HTERT RPE-1 (cell line): ENCODE data around the gene HOTAIR.

Source experiments
- in situ Hi-C: fragments of 300-500 bp; cut with MboI; formaldehyde crosslinking; loops from 4 replicates; pipeline ENCODE4 v1.14.3; 2020; ENCODE audit warnings: low sequenced_read_pairs

Gene HOTAIR

DNA sequence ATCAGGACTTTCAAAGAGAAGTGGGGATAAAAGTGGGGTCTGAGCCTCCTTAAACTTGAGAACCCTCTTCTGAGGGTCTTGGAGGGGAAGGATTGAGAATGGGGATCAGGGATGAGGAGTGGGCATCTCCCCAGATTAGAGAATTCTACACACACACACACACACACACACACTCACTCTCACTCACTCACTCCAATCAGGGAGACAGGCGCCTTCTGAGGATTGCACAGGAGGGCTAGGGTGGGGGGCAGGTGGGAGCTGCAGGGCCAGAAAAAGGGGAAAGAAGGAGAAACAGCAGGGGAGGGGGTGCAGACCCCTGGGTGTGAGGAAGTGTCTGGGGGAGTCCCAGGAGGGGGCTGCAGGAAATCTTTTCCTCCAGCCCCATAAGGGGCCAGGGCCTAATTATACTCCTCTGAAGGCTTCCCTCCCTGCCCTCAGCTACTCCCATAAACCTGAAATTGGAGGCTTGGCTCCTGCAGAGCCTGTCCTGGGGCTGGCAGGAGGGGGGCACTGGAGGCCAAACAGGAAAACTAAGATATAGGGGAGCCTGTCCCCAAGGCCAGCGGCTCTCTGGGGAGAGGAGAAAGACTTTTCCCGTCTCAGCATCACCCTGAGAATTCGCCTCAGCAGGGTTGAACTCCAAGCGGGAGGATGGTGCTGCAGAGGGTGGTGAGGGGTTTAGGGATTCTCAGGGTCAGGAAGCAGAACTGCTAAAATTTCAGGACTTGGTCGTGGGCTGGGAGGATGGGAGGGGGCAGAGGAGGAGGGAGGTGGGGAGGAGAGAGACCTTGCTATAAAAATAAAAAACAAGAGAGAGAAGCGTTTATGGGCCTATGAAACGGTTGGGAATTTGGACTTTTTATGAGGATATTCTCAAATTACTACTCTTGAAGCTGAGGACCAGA, 26.8 kb upstream of the HOTAIR start:
- in situ Hi-C loops, result loop anchor here (25.0 kb wide), 1 partner anchor 211 kb away; no protein-coding TSS in a partner anchor

DNA sequence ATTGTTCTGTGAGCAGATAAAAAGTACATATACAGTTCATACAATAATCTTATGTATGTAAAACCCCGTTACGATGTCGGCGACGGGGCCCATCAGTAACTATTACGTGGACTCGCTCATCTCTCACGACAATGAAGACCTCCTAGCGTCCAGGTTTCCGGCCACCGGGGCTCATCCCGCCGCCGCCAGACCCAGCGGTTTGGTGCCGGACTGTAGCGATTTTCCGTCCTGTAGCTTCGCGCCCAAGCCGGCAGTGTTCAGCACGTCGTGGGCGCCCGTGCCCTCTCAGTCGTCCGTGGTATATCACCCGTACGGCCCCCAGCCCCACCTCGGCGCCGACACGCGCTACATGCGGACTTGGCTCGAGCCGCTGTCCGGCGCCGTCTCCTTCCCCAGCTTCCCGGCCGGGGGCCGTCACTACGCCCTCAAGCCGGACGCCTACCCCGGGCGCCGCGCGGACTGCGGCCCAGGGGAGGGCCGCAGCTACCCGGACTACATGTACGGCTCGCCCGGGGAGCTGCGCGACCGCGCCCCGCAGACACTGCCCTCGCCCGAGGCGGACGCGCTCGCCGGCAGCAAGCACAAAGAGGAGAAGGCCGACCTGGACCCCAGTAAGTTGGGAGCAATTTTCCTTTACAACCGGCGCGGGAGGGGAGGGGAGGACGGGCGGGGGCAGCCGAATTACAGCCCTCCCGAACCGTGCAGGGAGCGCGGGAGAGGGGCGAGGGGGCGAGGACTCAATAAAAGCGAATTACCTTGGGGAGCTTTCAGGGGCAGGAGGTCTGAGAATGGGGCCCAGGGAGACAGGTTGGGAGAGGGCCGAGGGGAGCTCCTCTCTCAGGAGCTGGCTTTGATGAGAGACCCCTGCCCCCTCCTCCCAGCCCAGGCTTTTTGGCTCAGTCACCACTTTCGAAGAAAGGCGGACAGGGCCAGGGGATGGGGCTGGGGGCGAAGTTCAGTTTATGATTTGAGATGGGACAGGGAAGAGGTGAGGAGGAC, 25.7 kb upstream of the HOTAIR start, which contains the start of gene HOXC9:
Gene HOXC9 (plus strand): TSS at position 46 of the 999 bp plus-strand sequence. CDS start 28 bp downstream, at position 74.
- in situ Hi-C loops, result loop anchor here (25.0 kb wide), 1 partner anchor 212 kb away; no protein-coding TSS in a partner anchor

DNA sequence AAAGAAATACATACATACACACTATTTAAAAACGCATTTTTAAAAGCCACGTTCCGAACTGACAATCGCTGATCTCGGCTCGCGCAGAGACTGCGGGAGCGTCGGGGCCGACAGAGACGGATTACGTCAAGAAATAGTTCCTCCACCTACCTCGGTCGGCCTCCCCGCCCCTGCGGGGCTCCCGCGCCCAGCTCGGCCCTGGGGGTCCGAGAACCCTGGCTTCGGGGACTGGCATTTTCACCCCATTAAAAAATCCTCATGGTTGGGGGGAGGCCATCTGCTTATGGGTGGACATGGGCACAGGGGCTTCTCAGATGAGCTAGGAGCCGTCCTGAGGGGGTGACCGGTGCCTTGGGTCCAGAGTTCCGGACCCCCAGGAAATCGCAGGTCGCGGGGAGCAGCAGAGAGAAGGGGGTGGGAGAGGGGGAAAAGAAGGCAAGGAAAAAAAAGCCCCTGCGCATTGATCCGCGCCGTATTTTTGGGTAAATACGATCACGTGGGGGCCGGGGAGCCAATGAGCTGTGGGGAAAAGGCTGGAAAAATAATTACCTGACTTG, 24.9 kb upstream of the HOTAIR start:
- in situ Hi-C loops, result loop anchor here (25.0 kb wide), 1 partner anchor 213 kb away; no protein-coding TSS in a partner anchor

DNA sequence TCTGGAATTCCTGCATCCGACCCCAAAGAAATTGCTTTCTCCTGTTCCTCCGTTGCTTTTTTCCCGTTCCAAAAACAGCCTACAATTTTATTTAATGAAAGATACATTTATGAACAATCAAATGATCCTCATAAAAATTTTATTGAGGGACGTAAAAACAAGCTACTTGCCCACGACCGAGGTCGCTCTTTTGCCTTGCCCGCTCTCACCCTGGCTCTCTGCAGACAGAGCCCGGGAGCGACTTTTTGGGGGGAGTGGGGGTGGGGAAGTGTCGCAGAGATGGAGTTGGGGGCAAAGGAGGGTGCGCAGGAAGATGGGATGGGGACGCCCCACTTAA, 24.1 kb upstream of the HOTAIR start:
- in situ Hi-C loops, result no loop called here

DNA sequence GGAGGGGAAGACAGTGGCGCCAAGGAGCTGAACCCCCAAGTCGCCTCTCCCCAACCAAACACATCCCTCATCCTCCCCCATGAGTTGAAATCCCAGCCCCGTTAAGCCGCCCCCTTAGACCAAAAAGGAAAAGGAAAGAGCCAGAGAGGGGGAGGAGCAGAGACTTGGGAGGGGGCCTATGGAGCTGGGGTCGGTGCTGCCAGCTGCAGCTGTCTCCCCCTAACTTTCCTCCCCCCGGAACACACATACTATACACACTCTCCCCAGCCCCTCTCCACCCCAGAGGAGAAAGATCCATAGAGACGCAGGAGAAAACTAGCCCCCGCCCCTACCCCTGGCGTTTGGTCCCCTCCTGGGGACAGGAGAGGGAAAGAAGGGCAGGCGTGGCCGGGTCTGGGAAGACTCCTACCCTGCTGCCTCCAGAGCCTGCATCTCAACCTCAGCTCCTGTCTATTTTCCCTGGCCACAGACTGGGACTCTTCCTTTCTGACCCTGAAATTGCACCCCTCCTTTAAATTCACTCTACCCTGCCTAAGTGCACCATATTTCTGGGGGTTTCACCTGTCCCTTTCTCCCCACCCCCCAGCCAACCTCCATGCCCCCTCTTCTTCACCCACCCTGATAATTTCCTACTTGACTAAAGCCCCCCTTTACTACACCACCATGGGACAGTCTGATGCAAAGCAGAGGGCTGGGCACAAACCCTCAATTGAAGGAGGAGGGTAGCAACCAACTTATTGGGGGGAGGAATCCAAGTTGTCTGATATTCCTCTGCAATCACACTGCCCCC, 23.6 kb upstream of the HOTAIR start:
- in situ Hi-C loops, result no loop called here

DNA sequence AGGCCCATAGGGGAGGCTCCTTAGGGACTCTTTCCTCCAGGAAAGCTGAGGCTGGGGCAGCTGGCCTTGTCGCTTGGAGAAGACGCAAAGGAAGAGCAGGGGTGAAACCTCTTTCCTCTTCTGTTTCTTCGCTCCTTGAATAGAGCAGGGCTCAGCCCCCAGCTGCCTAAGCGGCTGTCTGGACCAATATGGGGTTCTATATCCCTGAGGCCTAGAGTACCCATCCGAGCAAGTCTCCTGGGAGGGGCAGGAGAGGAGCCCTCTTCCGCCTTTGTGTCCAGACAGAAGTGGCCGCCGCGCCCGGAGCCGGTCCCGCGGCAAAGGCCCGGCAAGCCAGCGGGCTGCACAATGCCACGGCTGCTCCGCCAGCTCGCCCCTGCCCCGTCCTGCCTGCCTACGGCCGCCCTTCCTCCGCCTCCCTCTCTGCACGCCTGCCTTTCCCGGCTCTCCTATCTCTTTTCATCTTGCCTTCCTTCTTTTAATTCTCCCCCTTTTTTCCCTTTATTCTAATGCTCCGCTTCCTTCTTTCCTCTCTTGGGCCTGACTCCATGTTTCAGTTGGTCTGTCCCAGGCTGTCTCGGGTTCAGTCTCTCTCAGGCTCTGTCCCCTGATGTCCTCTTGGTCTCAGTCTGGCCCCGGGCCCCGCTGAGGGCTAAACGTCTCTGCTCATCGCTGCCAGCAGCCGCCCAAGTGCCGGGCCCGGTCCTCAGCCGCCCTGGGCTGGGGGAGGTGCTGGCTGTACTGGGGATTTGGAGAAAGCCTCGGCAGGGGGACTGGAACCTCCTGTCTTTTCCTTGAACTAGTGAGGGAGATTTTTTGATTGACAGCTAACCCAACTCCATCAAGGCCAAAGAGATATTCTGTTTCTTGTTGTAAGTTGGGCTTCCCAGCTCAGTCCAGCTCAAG, 22.7 kb upstream of the HOTAIR start:
- in situ Hi-C loops, result no loop called here

DNA sequence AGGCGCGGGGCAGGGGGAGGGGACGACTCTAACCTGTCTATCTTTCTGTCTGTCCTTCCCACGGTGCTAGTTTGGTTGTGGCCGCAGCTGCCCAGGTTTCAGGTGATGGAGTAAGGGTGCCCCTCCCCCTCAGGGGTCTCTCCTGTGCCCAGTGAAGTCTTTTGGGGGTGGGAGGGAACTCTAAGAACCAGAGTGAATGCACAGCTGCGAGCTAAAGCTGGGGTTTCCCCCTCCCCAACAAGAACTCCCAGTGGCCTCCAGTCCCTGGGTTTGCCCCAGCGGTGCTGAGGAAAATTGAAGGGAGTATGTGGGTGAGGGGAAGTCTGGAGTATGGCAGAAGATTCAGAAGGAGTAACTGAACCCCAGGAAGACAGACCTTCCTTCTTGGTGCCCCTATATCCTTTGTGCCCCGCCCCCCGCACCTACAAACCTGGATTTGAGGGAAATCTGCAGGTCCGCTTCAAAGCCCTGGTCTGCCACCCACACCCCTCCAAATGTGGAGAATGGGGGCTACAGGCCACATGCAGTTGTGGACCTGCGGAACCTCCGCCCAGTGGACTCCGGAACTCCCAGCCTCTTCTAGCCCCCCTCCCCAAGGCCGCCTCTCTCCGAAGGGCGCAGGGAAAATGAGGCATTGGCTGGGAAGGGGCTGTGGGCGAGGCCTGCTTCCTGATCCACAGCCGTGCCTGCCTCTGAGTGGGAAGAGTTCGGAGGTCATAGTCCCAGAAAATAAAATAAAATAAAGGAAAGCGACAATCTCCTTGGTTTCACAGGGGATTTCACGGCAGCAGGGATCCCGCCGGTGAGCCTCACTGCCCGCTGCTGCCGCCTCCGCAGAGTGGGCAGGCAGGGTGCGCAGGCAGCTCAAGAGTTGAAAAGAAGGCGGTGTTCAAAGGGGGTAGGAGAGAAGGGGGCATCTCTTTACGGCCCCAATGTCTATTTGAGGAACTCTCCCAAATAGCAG, 21.8 kb upstream of the HOTAIR start:
- in situ Hi-C loops, result no loop called here

DNA sequence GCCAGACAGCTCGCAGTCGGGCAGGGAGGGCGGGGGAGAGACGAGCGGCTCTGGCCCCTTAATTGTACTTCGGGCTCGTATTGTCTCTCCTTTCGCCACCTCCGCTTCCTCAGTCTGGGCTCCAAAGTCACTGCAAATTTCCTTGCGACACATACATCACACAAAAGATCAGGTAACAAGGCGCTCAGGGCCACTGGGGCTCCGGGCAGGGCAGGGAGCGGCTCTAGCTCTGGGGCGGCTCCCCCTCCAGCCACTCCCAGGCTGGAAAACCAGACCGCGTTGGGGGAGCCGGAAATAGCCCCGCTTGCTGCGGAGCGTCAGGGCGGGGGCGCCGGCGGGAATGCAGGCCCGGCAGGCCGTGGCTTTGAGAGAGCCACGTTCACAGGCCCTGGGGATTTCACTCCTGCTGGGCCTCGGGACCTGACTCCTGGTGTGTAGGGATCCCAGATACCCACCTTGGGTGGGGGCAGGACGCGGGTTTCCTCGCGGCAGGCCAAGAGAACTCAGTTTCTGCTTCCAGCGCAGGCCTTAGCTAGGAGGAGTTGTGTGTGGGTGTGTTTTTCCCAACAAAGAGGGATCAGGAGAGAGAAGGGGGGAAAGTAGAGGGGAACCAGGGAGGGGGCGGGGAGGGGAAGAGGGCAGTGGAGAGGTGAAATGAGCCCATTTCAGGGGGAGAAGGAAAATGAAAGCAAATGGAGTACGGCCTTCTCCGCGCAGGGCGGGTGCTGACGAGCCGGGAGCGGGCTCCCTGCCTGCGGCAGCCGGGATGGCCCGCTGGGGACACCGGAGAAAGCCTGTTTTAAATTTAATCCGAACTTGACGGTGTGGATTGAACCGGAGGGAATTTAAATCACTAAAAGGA, 20.9 kb upstream of the HOTAIR start:
- in situ Hi-C loops, result no loop called here

DNA sequence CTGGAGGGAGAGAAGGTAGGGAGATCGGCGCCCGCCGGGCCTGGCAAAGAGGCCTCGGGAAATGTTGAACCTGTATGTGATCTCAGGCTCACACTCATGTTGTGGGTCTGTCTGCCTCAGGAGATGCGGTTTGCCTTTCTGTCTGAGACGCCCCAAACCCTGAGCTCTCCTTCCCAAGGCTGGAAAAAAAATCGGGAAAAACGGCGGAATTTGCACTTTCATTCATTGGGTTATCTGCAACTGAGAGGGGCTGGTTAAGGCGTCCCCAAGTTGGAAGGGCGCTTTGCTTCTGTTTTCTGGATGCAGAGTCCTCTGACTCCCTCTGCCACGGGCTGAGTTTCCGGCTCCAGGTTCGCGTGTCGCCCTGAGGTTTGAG, 20.2 kb upstream of the HOTAIR start:
- in situ Hi-C loops, result no loop called here

DNA sequence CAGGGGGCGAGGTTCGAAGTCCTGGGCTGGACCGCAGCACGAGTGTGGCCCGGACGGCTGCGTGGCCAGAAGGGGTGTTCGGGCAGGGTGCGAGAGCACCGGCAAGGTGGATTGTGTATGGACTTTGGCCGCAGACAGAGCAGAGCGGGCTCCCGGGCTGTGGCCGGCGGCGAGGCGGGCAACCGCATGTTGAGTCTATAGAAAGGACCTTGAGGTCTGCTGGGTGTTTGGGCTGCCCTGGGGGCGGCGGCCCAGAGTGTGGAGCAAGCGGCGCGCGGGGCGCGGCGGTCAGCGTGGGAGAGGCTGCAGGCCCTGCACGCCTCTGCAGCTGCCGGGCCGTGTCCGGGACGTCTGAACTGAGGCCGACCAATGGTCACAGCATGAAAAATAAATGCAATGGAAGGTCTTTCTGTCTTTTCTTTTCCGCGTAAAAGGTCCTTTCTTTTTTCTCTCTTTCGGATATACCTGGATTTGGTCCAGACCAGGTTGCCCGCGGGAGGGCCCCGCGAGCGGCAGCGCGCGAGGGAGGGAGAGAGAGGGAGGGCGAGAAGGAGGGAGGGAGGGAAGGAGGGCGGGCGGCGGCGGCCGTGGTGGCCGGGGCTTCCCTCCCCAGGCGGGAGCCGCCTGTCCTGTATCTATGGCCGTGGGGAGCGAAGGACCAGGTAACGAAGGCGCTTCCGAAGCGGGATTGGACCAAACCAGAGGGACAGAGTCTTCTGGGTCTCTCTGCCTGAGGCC, 19.7 kb upstream of the HOTAIR start:
- in situ Hi-C loops, result no loop called here

DNA sequence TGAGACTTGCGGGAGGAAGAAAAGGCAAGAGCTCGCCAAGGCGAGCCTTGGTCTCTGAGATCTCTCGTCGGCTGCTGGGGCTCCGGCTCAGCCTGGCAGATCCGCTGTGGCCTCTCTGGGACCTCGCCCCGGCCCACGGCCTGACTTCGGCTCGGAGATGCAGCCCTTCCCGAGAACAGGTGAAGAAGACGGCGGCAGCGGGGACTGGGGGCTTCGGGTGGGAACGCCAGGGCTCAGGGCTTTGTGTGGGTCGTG, 19.2 kb upstream of the HOTAIR start:
- in situ Hi-C loops, result no loop called here

DNA sequence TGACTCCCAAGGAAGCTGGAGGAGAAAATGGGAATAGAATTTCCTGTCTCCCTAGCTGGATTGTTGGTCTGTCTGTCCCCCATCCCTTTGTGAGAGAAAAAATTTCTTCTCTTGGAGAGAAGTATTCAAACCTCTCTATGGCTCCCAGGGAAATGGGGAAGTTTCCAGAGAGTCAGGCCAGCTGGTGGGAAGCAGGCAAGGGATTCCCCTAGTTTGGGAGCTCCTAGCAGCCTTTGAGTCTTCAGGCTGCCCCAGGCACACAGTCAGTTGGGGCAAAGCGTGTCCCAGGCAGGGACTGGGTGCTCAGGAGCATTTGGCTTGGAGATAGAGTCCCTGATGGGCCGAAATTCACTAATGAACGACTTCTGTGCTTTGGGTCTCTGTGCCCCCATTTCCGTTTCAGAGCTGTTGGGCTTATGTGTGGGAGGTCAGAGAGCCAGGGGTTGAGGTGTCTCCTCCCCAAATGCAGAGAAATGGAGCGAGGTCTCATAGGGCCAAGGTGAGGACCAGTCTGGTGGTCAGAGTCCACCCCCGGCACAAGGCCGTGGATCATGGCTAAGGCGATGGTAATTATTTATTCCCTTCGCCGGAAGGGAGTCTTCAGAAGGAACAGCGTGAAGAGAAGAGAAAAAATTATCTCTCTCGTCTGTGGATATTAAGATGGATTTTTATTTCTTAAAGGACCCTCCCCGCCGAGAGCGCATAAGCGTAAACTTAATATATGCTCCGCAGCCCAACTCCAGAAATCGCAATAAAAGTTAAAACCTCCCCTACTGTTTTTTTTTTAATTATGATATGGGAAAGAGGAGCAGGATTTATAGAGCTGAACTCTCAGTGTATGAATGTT, 18.6 kb upstream of the HOTAIR start:
- in situ Hi-C loops, result no loop called here

DNA sequence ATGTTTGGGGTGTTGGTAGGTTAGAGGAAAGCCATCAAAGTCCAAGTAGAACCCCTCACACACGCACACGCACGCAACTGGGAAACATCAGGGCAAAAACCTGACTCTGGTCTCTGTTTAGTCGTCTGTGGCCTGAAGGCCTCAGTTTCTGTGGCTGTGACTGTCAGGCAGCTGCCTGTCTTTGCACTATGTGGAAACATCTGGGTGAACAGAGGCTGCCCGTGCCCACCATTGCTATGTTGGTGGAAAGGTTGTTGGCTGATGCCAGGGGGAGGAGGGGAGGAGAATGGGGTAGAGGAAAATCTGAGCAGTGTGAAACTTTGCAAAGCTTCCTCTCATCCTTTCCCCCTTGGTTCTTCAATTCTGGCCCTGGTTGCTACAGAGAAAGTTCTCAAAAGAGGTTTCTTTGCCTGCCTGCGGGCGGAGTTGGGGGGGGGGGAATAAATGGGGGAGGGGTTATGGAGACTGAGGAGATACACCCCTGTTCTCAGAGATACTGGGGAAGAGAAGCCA, 17.7 kb upstream of the HOTAIR start:
- in situ Hi-C loops, result no loop called here

DNA sequence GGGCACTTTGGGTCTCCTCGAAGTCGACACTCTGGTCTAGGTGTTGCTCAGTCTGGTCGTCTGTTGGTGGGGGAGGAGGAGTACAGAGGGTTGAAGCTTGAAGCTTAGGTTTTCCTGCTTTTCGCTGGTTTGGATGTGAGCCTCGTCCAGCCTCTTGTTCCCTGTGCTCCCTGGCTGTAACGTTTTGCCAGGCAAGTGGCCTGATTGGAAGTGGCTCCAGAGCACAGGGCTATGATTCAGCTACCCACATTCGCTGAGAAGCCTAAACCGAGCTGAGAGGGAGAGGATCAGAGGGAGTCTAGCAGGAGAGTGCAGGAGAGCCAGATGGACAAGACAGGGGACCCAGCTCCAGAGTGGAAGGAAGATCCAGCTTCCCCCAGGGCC, 16.3 kb upstream of the HOTAIR start:
- in situ Hi-C loops, result no loop called here

DNA sequence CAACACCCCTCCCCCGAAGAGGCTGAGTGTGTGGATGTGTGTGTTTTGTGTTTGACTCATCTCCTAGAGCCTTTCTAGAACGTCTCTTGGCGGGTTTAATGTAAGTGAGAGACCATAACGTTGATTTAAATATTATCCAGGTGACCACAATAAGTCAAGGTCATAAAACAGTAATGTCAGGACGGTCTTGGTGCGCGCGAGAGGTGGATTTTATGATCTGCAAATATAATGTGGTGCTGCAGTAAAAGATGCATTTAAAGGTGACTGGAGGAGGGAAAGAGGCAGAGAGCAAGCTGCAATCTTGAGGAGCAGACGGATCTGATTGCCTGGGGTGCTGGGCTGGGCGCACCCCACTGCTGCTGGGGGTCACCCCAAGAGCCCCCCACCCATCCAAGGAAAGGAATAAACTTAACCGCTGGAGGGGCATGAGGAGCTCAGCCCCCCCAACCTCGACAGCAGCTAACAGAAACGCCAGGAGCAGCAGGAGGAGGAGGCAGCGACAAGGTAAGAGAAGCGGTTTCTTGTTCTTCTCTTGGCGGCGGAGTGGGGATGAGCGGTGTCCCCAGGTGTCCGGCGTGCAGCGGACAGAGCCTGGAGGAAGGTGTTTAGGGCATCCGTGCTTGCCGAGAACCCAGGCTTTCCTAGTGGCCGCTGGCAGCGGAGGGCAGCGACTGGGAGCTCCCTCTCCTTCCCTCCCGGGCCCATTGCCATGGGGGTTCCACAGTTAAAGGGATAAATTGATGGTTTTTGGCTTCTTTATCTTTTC, 15.7 kb upstream of the HOTAIR start:
- in situ Hi-C loops, result no loop called here
